ENCODE measurements around the gene TRPM7.
A peak's percentile ranks its signal among the peaks of the same experiment; 100 is the strongest.

TRPM7 gene

DNA sequence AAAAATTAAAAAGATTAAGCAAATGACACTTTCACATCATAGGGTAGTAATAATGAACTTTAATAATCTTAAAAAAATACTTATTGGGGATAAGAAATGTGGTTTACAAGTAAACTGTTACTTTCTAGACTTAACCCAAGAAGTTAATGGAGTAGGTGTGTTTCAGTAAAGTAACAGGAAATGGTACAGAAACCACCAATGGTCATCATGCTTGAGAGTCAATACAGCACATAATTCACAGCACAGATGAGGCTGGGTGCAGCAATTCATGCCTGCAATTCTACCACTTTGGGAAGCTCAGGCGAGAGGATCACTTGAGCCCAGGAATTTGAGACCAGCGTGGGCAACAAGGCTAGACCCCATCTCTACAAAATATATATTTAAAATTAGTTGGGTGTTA, 128.6 kb downstream of the TRPM7 start:
- DNase-seq, result no peak

DNA sequence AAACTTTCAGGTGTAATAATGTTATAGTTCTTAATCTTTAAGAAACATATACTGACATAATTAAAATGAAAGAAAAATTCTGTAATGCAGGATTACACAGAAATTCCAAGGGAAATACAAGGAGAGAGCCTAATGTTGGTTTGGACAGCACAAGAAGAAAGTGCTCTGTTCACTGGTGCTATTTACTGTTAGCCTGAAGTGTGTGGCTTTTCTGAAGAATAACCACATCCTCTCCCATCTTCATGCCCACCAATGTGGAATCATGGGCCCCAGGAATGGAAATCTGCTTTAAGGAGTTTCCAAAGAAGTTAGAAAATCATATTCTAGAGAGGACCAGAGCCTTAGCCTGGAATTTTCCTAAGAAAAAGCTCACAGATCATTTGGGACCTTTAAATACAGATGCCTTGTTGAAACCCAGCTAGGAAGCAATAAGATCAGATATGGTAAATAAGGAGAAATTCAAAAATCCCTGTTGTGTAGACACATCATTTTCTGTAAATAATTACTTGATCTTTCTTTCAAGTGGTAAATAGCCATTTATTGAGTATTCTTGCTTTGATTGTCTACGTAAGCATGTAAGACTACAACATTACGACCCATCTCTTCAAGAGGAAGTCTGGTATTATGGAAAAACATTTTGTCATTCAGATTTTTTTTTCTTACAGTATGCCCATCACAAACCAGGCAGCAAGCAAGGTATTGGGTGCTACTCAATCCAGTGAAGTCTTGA, 129.8 kb downstream of the TRPM7 start:
- no peak for DNase-seq

DNA sequence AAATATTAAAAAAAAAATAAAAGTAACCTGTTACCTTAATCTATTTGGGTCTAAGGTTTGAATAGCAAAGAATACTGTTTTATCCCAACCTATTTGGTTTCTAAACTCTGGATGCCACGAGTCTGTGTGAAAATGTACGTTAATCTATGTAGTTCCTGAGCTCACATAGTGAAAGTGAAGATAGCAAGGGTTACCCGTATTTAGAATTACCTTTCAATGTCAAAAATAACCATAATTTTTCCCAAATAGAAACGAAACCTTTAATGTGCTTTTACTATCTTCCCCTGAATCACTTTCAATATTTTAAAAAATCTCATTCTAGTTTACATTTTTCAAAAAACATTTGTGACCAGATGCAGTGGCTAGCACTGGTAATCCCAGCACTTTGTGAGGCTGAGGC, 134.4 kb downstream of the TRPM7 start:
- DNase-seq, result no peak

DNA sequence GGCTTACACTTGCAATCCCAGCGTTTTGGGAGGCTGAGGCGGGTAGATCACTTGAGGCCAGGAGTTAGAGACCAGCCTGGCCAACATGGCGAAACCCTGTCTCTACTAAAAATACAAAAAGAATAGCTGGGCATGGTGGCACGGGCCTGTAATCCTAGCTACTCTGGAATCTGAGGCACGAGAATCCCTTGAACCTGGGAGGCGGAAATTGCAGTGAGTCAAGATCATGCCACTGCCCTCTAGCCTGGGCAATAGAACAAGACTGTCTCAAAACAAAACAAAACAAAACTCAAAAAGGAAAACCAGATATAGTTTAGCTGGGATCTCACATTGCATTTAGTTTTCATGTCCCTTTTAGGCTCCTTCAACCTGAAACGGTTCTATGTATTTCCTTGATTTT, 137.3 kb downstream of the TRPM7 start:
- no peak for DNase-seq

DNA sequence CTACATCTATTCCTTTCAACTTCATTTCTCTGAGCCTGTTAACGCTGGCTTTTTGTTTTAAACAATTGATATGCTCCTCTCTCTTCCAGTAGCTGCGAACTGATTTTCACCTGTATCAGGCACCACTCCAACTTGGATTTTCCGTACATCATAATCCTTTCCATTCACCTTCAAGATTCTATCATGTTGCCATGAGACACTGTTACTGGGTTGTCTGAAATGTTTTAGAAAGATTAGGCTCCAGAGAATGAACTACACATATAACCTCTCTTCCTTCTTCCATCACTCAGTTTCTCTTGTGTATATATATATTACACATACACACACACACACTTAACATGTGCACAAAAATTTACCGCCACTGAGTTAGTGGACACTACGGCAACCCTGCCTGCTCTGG, 140.0 kb downstream of the TRPM7 start, which contains the start of gene USP50:
USP50 (minus strand) TSS at position 101 of the 400 bp plus-strand sequence. CDS start 141 bp downstream, outside the sequence.
- DNase-seq, result no peak

DNA sequence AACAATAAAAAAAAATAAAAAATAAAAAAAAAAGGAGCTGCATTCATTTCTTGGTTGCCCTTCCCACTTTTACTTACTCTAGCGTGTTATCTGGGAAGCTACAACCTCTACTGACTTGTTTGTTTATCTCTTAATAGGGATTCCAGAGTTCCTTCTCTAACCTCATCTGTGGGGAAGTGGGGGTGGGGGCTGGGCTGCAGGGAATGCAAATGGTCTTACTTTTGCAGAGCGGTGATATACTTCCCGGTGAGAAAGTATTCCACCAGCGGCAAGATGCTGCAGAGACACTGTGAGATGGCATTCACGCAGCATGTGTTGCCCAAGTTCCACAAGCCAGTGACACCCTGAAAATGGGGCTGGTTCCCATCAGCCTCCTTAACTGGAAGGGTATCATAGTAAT, 142.2 kb downstream of the TRPM7 start:
- DNase-seq, result no peak

DNA sequence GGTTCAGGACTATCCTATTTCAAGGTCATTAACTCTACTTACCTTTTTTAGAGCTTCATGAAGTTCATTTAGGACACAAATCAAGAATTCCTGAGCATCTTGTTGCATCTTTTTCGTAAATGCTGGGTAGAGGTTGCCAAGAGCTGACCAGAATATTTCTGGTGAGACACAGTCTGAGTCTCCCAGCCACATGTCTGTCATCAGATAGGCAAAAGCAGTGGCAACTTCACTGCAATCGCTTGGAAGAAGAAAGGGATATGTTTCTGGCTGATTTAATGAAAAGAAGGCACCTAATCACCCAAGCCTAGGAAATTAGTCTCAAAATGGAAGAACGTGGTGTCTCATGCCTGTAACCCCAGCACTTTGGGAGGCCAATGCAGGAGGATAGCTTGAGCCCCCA, 143.0 kb downstream of the TRPM7 start:
- DNase-seq, result no peak

DNA sequence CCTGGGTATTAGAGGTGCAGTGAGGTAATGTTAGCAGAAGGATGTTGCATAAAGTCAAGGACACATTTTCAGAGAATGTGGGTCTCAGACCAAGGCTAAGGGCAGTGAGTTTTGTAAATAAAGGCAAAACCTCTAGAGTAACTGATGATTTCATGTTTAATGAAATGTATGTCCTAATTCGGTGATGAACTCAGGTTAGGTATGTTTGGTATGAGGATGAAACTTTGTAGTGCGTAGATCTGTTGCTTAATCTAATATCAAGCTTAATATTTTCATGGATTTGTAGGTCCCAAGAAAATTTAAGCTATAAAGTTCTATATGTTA, 143.7 kb downstream of the TRPM7 start:
- DNase-seq, result peak; percentile 13

DNA sequence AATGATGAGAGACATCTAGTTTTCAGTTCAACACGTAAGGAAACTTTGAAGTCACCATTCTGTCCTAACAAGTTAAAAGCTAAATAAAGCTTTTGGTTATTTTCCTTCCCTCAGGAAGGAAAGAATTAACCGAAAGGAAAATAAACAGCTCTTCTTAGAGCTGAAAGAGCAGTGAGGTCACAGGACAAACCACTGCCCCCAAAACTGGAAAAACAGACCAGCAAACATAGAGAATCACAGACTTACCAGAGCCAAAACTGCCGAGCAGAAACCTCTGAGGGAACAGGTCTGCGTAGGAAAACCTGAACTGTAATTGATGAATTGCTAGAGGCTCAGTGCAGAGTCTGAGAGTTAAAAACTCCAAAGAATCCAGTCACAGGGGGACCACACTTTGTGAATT, 154.8 kb downstream of the TRPM7 start:
- no peak for DNase-seq

DNA sequence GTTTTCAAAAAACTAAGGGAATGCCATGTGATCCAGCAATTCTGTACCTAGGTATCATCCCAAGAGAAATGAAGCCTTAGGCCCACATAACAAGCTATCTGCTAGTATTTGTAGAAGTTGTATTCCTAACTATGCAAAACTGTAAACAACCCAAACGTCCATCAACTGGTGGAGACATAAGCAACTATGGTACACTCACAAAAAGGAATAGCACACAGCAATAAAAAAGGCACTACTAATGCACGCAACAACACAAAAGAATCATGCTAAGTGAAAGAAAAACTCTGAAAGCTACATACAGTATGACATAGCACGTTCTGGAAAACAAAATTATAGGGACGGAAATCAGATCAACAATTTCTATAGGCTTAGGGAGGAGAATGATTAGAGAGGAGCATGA, 155.4 kb downstream of the TRPM7 start:
- no peak for DNase-seq

DNA sequence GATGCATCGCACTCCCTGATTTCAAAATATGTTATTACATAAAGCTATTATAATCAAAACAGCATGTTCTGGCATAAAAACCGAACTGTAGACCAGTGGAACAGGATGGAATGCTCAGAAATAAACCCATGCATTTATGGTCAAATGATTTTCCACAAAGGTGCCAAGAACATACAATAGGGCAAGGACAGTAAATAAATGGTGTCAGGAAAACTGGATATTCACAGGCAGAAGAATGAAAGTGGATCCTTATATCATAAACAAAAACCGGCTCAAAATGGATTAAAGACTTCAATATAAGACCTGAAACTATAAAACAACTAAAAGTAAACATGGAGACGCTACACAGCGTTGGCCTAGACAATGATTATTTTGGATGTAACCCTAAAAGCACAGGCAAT, 162.7 kb downstream of the TRPM7 start:
- no peak for DNase-seq

DNA sequence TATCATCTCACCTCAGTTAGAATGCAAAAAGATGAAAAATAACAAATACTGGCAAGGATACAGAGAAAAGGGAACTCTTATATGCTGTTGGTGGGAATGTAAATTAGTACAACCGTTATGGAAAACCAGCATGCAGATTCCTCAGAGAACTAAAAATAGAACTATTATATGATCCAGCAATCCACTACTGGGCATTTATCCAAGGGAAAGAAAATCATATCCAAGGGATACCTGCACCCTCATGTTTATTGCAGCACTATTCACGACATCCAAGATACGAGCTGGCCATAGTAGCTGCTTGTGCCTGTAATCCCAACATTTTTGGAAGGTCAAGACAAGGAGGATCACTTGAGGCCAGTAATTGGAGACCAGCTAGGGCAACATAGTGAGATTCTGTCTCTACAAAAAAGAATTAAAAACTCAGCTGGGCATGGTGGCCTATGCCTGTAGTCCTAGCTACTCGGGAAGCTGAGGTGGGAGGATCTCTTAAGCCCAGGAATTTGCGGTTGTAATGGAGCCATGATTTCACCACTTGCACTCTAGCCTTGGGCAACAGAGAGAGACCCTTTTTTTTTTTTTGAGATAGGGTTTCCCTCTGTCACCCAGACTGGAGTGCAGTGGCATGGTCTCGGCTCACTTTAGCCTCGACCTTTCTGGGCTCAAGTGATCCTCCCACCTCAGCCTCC, 166.7 kb downstream of the TRPM7 start:
- no peak for DNase-seq

DNA sequence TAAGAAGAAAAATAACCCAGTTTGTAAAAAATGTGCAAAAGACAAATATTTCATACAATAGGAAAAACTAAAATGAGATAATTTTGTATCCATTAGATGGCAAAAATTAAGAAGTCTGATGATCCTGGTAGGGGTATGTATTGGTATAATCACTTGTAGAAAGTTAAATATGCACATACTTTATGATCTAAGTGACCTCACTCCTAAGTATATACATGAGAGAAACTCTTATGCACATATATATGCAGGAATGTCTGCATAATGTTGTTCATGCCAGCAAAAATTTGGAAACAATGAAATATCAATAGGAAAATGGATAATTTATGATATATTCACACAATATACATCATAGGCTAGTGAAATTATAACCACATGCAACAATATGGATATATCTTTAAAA, 173.6 kb downstream of the TRPM7 start:
- no peak for DNase-seq
